DMS53 treated with DMSO at 0.1 percent for 48 hours (cell line): ENCODE results near the gene ABAT.

Source experiments
- DNase-seq: peaks from one replicate; lab custom pipeline; 2025; ENCODE audit not compliant: unreplicated experiment; lab: John Stamatoyannopoulos, UW

ABAT gene

GRCh38 chr16:8808009-8808408, 133.6 kb downstream of the ABAT start:
- DNase-seq, result no peak

- no peak for DNase-seq
Measured at GRCh38 chr16:8808613-8809353, 134.4 kb downstream of the ABAT start.

DNA sequence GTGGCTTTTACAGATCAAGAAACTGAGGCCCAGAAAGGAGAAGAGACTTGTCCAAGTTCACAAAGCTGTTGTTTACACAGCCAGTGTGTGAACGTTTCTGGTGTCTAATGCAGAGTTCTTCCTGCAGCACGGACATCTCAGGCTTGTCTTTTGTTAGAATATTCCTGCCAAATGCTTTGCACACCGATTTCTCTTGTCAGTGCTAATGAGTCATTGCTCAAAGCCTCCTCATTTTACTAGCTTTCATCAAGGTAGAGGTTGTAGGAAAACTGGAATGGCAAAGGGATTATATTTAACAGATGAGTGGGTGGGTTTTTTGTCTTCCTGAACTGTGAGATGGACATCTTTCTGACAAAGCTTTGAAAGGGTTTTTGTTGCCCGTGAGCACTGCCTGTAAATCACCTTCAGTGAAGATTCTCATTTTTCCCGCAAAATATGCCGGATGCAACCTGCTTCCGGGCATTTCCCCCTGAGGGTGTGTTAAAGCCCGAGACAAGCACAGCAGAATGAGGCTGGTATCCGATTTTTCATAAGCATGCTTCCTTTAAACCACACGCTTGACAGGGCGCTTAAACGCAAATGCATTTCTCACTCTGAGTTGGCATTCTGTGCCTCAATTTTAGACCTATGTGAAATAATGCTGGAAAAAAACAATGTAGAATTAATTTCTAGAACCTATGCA, 137.9 kb downstream of the ABAT start:
- DNase-seq, result no peak

- DNase-seq, result no peak
Measured at GRCh38 chr16:8814095-8814806, 139.8 kb downstream of the ABAT start.

DNA sequence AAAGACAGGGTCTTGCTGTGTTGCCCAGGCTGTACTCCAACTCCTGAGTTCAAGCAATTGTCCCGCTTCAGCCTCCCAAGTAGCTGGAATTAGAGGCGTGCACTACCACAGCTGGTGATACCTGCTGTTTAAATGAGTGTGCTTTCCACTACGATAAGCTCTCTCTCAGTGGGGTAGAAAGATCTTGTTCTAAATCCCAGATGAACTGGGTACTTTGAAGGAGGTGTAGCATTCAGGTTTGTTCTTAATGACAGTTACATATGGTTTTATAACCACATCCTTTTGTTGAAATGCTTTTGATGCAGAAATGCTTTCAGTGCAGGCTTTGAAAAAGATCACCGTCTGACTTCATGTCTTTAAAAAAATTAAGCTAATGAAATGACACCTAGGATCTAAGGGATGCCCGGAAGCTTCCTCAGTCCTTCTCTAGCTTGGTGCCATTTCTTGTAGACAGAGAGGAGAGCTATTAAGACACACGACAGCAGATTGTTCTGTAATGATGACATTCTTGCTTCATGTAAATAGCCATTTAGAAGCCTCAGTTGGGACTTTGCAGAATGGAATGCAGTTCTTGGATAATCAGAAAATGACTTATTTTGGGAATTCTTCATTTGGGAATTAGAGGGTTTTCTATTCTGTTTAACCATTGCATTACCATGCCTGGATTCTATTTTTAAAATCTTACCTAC, 142.7 kb downstream of the ABAT start:
- no peak for DNase-seq

DNA sequence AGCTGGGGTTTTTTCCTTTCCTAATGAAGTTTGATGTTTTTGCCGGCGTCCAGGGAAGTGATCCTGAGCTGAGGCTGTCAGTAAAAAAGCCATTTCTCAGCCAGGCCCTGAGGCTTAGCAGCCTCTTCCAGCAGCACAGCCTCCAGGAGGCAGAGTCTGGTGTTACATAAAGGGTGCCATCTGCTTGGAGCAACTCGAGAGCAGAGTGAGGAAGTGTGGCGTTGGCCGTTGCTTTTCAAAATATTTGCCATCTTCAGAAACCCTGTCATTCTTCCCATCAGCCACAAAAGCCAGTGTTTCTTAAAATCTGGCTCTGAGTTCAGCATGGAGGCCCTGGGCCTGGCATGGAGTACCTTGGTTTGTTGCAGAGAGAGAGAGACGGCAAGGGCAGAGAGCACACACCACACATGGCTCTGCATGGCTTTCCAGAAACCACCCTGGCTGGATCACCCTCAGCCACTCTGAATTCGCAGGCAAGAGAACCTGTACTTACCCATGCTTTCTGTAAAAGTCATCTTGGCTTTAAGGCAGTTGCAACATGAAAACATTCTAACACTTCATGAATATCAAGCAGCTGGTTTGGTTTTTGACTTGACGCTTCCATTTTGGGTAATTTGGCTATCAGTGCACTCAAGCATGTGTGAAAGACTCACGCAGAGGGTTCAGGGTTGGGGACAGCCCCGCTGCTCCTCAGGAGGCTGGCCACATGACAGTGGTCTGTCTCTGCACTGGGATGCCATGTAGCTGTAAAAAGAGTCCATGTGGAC, 144.3 kb downstream of the ABAT start:
- no peak for DNase-seq

DNA sequence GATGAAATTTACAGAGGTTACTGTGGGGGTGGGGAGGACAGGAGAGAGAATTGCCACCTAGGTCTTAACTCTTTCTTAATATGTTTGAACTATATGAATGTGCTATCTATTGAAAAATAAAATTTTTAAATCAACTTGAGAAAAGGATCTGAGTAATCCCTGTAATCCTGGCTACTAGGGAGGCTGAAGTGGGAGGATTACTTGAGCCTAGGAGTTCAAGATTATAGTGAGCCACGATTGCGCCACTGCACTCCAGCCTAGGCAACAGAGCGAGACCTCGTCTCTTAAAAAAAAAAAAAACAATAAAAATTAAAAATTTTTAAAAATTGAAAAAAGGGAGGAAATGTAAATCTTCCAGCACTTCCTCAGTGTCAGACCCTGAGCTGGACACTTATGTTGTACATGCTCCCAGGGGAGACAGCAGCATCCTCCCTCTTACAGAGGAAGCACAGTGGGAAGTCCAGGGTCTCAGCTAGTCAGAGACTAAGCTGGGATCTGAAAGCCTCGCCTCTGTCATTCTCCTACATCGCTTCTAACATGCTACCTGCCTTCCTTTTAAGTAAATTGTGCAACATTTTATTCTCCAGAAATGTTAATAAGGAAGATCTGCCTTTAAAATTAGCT, 145.1 kb downstream of the ABAT start:
- no peak for DNase-seq

GRCh38 chr16:8822403-8822802, 148.0 kb downstream of the ABAT start:
- DNase-seq, result no peak

GRCh38 chr16:8826278-8826879, 152.0 kb downstream of the ABAT start:
- no peak for DNase-seq

DNA sequence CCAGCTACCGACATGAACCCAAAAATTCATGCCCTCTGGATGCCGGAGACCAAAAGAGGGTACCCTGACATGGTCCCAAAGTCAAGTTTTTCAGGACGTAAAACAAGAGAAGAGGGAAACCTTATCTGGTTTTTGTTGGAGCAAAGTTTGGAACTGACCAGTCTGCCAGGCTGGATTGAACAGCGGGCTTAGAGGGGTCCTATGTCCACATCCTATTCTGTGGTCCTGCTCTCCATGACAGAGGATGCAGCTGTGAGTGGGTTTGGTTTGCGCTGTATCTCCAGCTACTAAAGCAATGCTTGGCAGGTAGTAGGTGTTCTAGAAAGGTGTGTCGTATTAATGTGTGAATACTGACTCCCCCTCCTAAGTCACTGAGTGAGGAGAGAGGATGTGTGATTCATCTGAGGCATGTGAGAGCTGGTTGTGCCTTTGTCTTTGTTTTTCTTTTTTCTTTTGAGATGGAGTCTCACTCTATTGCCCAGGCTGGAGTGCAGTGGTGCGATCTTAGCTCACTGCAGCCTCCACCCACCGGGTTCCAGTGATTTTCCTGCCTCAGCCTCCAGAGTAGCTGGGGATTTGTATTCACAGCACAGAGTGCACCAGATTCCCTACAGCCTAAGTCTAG, 154.2 kb downstream of the ABAT start:
- no peak for DNase-seq

DNA sequence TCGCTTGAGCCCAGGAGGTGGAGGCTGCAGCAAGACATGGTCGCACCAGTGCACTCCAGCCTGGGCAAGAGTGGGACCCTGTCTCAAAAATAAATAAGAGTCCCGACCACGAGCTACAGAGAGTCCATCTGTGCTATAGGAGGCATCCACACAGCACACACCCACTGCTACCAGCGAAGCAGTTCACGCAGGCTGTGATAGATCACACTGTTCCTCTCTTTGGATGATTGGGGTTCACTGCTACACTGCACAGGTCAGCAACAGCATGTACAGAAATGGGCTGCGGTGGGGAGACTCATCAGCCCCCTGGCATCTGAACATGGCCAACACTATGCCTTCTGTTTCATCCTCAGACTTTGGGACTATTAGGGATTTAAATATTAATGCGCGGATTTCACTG, 157.0 kb downstream of the ABAT start:
- DNase-seq, result no peak

GRCh38 chr16:8831871-8832716, 157.7 kb downstream of the ABAT start:
- no peak for DNase-seq

DNA sequence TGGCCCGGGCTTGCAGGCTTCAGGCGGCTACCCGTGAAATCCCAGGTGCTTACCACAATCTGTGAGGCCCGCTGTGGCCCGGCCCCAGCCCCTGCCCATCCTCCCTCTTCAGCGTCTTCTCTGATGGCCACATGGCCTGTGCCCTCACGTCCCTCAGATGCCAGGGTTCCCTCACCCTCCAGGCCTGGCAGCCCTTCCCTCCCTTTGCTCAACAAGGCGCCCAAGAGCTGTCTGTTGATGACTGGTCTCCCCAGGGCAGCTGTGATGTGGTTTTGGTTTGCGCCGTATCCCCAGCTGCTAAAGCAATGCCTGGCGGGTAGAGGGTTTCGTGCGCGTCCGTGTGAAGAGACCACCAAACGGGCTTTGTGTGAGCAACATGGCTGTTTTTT, 158.3 kb downstream of the ABAT start:
- DNase-seq, result no peak
